Spleen (tissue), 7 donors: ENCODE results near the gene FERD3L.

ENCODE experiments used
- CTCF ChIP-seq, 11 experiments: fragments of 200-600 bp in 7 of 11; fragments of 450-650 bp in 4 of 11; sonication (generic) in 4 of 11; IDR thresholded peaks in 8 of 11; conservative IDR thresholded peaks in 3 of 11; 1 replicate in 7 of 11; 2 replicates in 4 of 11; pipeline versions ENCODE4 v1.4.0 to v1.8.0; 2016 to 2021; ENCODE audit warnings: antibody characterized with exemption in 11 of 11, inconsistent platforms in 4 of 11, mild to moderate bottlenecking in 1 of 11
- POLR2A ChIP-seq, 3 donors: fragments of 450-650 bp; IDR thresholded peaks; one replicate each; pipeline ENCODE4 v1.5.1; 2017; ENCODE audit warnings: antibody characterized with exemption in 3 of 3, mild to moderate bottlenecking in 1 of 3
- POLR2AphosphoS5 ChIP-seq, 3 donors: sonication (generic); formaldehyde crosslinking; IDR thresholded peaks; one replicate each; pipeline ENCODE4 v1.5.1; 2017; ENCODE audit warnings: antibody characterized with exemption in 3 of 3
- donor health status: DM: no; HTN: no; CAD: no; lungs with moderate emphysema.
- donor health status: DM: no; HTN: no; CAD: no.
- donor health status: DM: no; HTN: no; CAD: no.

- no peak for TF ChIP-seq POLR2A (IDR thresholded peaks at IDR 0.05)
- no peak for TF ChIP-seq POLR2AphosphoS5 (IDR thresholded peaks at IDR 0.05)
- no peak for TF ChIP-seq CTCF (IDR thresholded peaks at IDR 0.05 in 8 of 11, conservative IDR thresholded peaks at IDR 0.05 in 3 of 11)
Observed at GRCh38 chr7:19099924-19100323, 45.3 kb downstream of the FERD3L start.
